ENCODE data around the gene SIRPA.

Gene SIRPA

GRCh38 chr20:1934721-1935573, 39.7 kb downstream of the SIRPA start:
- DNase-seq: no peak

GRCh38 chr20:1935696-1936366, 40.6 kb downstream of the SIRPA start:
- DNase-seq: no peak

GRCh38 chr20:1937316-1937976, 42.2 kb downstream of the SIRPA start:
- DNase-seq: no peak

GRCh38 chr20:1938464-1939269, 43.5 kb downstream of the SIRPA start:
- DNase-seq: no peak

- DNase-seq: no peak
Measured at GRCh38 chr20:1939270-1939595, 44.0 kb downstream of the SIRPA start.

- no peak for DNase-seq
Measured at GRCh38 chr20:1940581-1940980, 45.4 kb downstream of the SIRPA start.

- DNase-seq: no peak
Measured at GRCh38 chr20:1941226-1941625, 46.0 kb downstream of the SIRPA start.

GRCh38 chr20:1942061-1942460, 46.9 kb downstream of the SIRPA start:
- DNase-seq: no peak

- no peak for DNase-seq
Measured at GRCh38 chr20:1942486-1943274, 47.5 kb downstream of the SIRPA start.

GRCh38 chr20:1943275-1944002, 48.2 kb downstream of the SIRPA start:
- DNase-seq: no peak

- no peak for DNase-seq
Measured at GRCh38 chr20:1944345-1945091, 49.3 kb downstream of the SIRPA start.

- DNase-seq: peak; percentile 25
Measured at GRCh38 chr20:1945134-1945618, 50.0 kb downstream of the SIRPA start.

- DNase-seq: no peak
Measured at GRCh38 chr20:1945660-1946059, 50.5 kb downstream of the SIRPA start.

- no peak for DNase-seq
Measured at GRCh38 chr20:1946442-1946761, 51.2 kb downstream of the SIRPA start.

- no peak for DNase-seq
Measured at GRCh38 chr20:1946762-1947534, 51.7 kb downstream of the SIRPA start.

- DNase-seq: no peak
Measured at GRCh38 chr20:1947535-1947846, 52.3 kb downstream of the SIRPA start.

- DNase-seq: no peak
Measured at GRCh38 chr20:1949347-1950100, 54.3 kb downstream of the SIRPA start.

- DNase-seq: no peak
Measured at GRCh38 chr20:1950836-1951235, 55.6 kb downstream of the SIRPA start.

- no peak for DNase-seq
Measured at GRCh38 chr20:1951436-1952115, 56.4 kb downstream of the SIRPA start.

Data from RPMI8226 (cell line).